T-helper 1 cell treated with Interleukin-12 subunit alpha and Interleukin-12 subunit beta and Interleukin-4 antibody, amounts not matched to agents 30 μg/mL and 1 μg/mL, for 36 hours (primary cell): ENCODE measurements around the gene CHKB.

ENCODE experiments used
- H3K27ac Mint-ChIP-seq: one replicate; pipeline ENCODE4 v1.8.0; 2021; ENCODE audit warnings: mild to moderate bottlenecking, mixed read lengths
- H3K27me3 Mint-ChIP-seq: one replicate; pipeline ENCODE4 v1.8.0; 2021; ENCODE audit warnings: low read depth, mixed read lengths
- H3K36me3 Mint-ChIP-seq: one replicate; pipeline ENCODE4 v1.8.0; 2021; ENCODE audit warnings: low read depth, mixed read lengths
- H3K4me1 Mint-ChIP-seq: one replicate; pipeline ENCODE4 v1.8.0; 2021; ENCODE audit warnings: low read depth, mixed read lengths
- H3K4me3 Mint-ChIP-seq: one replicate; pipeline ENCODE4 v1.8.0; 2021; ENCODE audit warnings: mild to moderate bottlenecking, moderate library complexity, mixed read lengths
- H3K9me3 Mint-ChIP-seq: one replicate; pipeline ENCODE4 v1.8.0; 2021; ENCODE audit warnings: mixed read lengths

CHKB gene

GRCh38 chr22:50576806-50577696 lies 5.6 kb downstream of the CHKB start:
- no peaks in the 10 kb centered on the region for H3K27me3 Mint-ChIP-seq
- peaks cover 14% of the 10 kb centered on the region for H3K4me1 Mint-ChIP-seq
- H3K9me3 Mint-ChIP-seq, result no peaks in the 10 kb centered on the region
- peak overlapping the region; percentile 71 for H3K27ac Mint-ChIP-seq
- H3K36me3 Mint-ChIP-seq, result peaks cover 9% of the 10 kb centered on the region
- no peak overlapping the region for H3K4me3 Mint-ChIP-seq

- Mint-ChIP-seq H3K4me1 (peaks cover 14% of the 10 kb centered on the region), H3K27me3 (no peaks in the 10 kb centered on the region), H3K36me3 (peaks cover 11% of the 10 kb centered on the region), H3K9me3 (no peaks in the 10 kb centered on the region), H3K27ac (peak overlapping the region; percentile 34), H3K4me3 (no peak overlapping the region)
These were observed 6.6 kb downstream of the CHKB start for GRCh38 chr22:50576070-50576469.

GRCh38 chr22:50575426-50575941 lies 7.2 kb downstream of the CHKB start:
- no peaks in the 10 kb centered on the region for H3K9me3 Mint-ChIP-seq
- peaks cover 13% of the 10 kb centered on the region for H3K4me1 Mint-ChIP-seq
- no peak overlapping the region for H3K27ac Mint-ChIP-seq
- H3K36me3 Mint-ChIP-seq, result peaks cover 16% of the 10 kb centered on the region
- H3K27me3 Mint-ChIP-seq, result no peaks in the 10 kb centered on the region
- H3K4me3 Mint-ChIP-seq, result no peak overlapping the region

- no peak overlapping the region for H3K27ac Mint-ChIP-seq
- H3K27me3 Mint-ChIP-seq, result no peaks in the 10 kb centered on the region
- H3K4me3 Mint-ChIP-seq, result no peak overlapping the region
- no peaks in the 10 kb centered on the region for H3K9me3 Mint-ChIP-seq
- peaks cover 16% of the 10 kb centered on the region for H3K36me3 Mint-ChIP-seq
- H3K4me1 Mint-ChIP-seq, result peaks cover 3% of the 10 kb centered on the region
These were observed 8.3 kb downstream of the CHKB start for GRCh38 chr22:50574383-50574755.

GRCh38 chr22:50573491-50574382 lies 8.9 kb downstream of the CHKB start:
- Mint-ChIP-seq H3K9me3 (no peaks in the 10 kb centered on the region), H3K4me3 (no peak overlapping the region), H3K4me1 (peaks cover 3% of the 10 kb centered on the region), H3K27me3 (no peaks in the 10 kb centered on the region), H3K36me3 (peaks cover 21% of the 10 kb centered on the region), H3K27ac (no peak overlapping the region)

GRCh38 chr22:50572965-50573364 lies 9.7 kb downstream of the CHKB start:
- H3K4me3 Mint-ChIP-seq, result no peak overlapping the region
- no peaks in the 10 kb centered on the region for H3K9me3 Mint-ChIP-seq
- H3K36me3 Mint-ChIP-seq, result peaks cover 24% of the 10 kb centered on the region

GRCh38 chr22:50571264-50572175 lies 11.1 kb downstream of the CHKB start:
- Mint-ChIP-seq H3K36me3 (peaks cover 24% of the 10 kb centered on the region), H3K27ac (no peak overlapping the region), H3K4me3 (no peak overlapping the region), H3K4me1 (no peaks in the 10 kb centered on the region), H3K9me3 (no peaks in the 10 kb centered on the region), H3K27me3 (no peaks in the 10 kb centered on the region)

More at GRCh38 chr22:50572965-50573364, 9.7 kb downstream of the CHKB start:
- Mint-ChIP-seq H3K27me3 (no peaks in the 10 kb centered on the region), H3K27ac (no peak overlapping the region), H3K4me1 (peaks cover 3% of the 10 kb centered on the region)

- Mint-ChIP-seq H3K9me3 (no peaks in the 10 kb centered on the region), H3K27me3 (no peaks in the 10 kb centered on the region), H3K4me1 (no peaks in the 10 kb centered on the region), H3K4me3 (no peak overlapping the region), H3K36me3 (peaks cover 24% of the 10 kb centered on the region), H3K27ac (no peak overlapping the region)
These were observed 11.8 kb downstream of the CHKB start for GRCh38 chr22:50570861-50571260.

- Mint-ChIP-seq H3K9me3 (no peaks in the 10 kb centered on the region), H3K27me3 (no peaks in the 10 kb centered on the region), H3K36me3 (peaks cover 24% of the 10 kb centered on the region), H3K4me1 (no peaks in the 10 kb centered on the region), H3K27ac (no peak overlapping the region), H3K4me3 (no peak overlapping the region)
These were observed 12.6 kb downstream of the CHKB start for GRCh38 chr22:50569896-50570535.

- H3K9me3 Mint-ChIP-seq, result no peaks in the 10 kb centered on the region
- H3K4me1 Mint-ChIP-seq, result no peaks in the 10 kb centered on the region
- peaks cover 24% of the 10 kb centered on the region for H3K36me3 Mint-ChIP-seq
These were observed 13.6 kb downstream of the CHKB start for GRCh38 chr22:50569041-50569459.

GRCh38 chr22:50568626-50569025 lies 14.0 kb downstream of the CHKB start:
- H3K27ac Mint-ChIP-seq, result no peak overlapping the region
- H3K9me3 Mint-ChIP-seq, result no peaks in the 10 kb centered on the region
- no peaks in the 10 kb centered on the region for H3K27me3 Mint-ChIP-seq
- no peak overlapping the region for H3K4me3 Mint-ChIP-seq
- no peaks in the 10 kb centered on the region for H3K4me1 Mint-ChIP-seq
- peaks cover 24% of the 10 kb centered on the region for H3K36me3 Mint-ChIP-seq

More at GRCh38 chr22:50569041-50569459, 13.6 kb downstream of the CHKB start:
- Mint-ChIP-seq H3K27ac (no peak overlapping the region), H3K4me3 (no peak overlapping the region), H3K27me3 (no peaks in the 10 kb centered on the region)

GRCh38 chr22:50567721-50568252 lies 14.9 kb downstream of the CHKB start:
- Mint-ChIP-seq H3K4me1 (peaks cover 8% of the 10 kb centered on the region), H3K27ac (no peak overlapping the region), H3K27me3 (peaks cover 7% of the 10 kb centered on the region), H3K9me3 (no peaks in the 10 kb centered on the region), H3K36me3 (peaks cover 24% of the 10 kb centered on the region), H3K4me3 (no peak overlapping the region)

- Mint-ChIP-seq H3K27ac (no peak overlapping the region), H3K4me3 (no peak overlapping the region), H3K27me3 (peaks cover 8% of the 10 kb centered on the region), H3K36me3 (peaks cover 8% of the 10 kb centered on the region), H3K9me3 (no peaks in the 10 kb centered on the region), H3K4me1 (peaks cover 17% of the 10 kb centered on the region)
These were observed 18.4 kb downstream of the CHKB start for GRCh38 chr22:50564289-50564688.
